Liver (tissue), 9 donors: ENCODE measurements around the gene SLIT3. TPM values are rescaled to one million over a fixed set of nuclear protein-coding genes. Genes with fewer than 3 reads are reported as not detected.
A peak's percentile ranks its signal among the peaks of the same experiment; 100 is the strongest.

Experiments
- DNase-seq: peaks from one replicate; pipeline ENCODE4 v3.0.0-alpha.2; 2017; ENCODE audit warnings: low spot score
- H3K27ac ChIP-seq, 2 donors: one replicate each; pipeline ENCODE4 v1.7.0; 2013; ENCODE audit warnings: inconsistent platforms in 2 of 2, low read length in 2 of 2, control low read depth in 1 of 2, low read depth in 1 of 2, mild to moderate bottlenecking in 1 of 2
- H3K27me3 ChIP-seq, 4 donors: one replicate each; pipeline versions ENCODE4 v1.6.1 to v1.7.0; 2013; ENCODE audit warnings: low read length in 3 of 4, inconsistent platforms in 1 of 4, mild to moderate bottlenecking in 1 of 4, moderate library complexity in 1 of 4; ENCODE audit not compliant: control insufficient read depth in 4 of 4, insufficient read depth in 4 of 4
- H3K36me3 ChIP-seq, 4 donors: one replicate each; pipeline versions ENCODE4 v1.6.1 to v1.7.0; 2013; ENCODE audit warnings: low read length in 3 of 4, mild to moderate bottlenecking in 3 of 4, low read depth in 1 of 4, moderate library complexity in 1 of 4; ENCODE audit not compliant: control insufficient read depth in 4 of 4, insufficient read depth in 3 of 4
- H3K4me1 ChIP-seq, 4 donors: one replicate each; pipeline versions ENCODE4 v1.6.1 to v1.7.0; 2013; ENCODE audit warnings: low read length in 3 of 4, mild to moderate bottlenecking in 3 of 4, moderate library complexity in 1 of 4; ENCODE audit not compliant: control insufficient read depth in 4 of 4, insufficient read depth in 4 of 4
- H3K4me3 ChIP-seq, 3 donors: one replicate each; pipeline versions ENCODE4 v1.6.1 to v1.7.0; 2013; ENCODE audit warnings: low read length in 3 of 3, control low read depth in 1 of 3, low read depth in 1 of 3, mild to moderate bottlenecking in 1 of 3
- H3K9ac ChIP-seq, 2 donors: one replicate each; pipeline ENCODE4 v1.7.0; 2013; ENCODE audit warnings: low read length in 2 of 2, mild to moderate bottlenecking in 2 of 2, moderate library complexity in 2 of 2, control low read depth in 1 of 2, low read depth in 1 of 2
- H3K9me3 ChIP-seq, 4 donors: one replicate each; pipeline versions ENCODE4 v1.6.1 to v1.7.0; 2013; ENCODE audit warnings: low read length in 3 of 4; ENCODE audit not compliant: control insufficient read depth in 4 of 4
- ATF3 ChIP-seq: IDR thresholded peaks from 2 replicates; pipeline ENCODE4 v1.6.1; 2016; ENCODE audit warnings: antibody characterized with exemption
- EGR1 ChIP-seq, 2 donors: IDR thresholded peaks; 2 replicates each; pipeline ENCODE4 v1.6.1; 2016 to 2018; ENCODE audit warnings: antibody characterized with exemption in 2 of 2, low read depth in 2 of 2
- FOXA1 ChIP-seq: IDR thresholded peaks from 2 replicates; pipeline ENCODE4 v1.6.1; 2016; ENCODE audit warnings: antibody characterized with exemption
- FOXA2 ChIP-seq: IDR thresholded peaks from 2 replicates; pipeline ENCODE4 v1.6.1; 2016; ENCODE audit warnings: antibody characterized with exemption
- GABPA ChIP-seq, 2 donors: IDR thresholded peaks in 1 of 2; conservative IDR thresholded peaks in 1 of 2; 2 replicates each; pipeline ENCODE4 v1.6.1; 2016; ENCODE audit warnings: antibody characterized with exemption in 2 of 2, mild to moderate bottlenecking in 1 of 2, moderate library complexity in 1 of 2
- HNF4A ChIP-seq, 2 donors: conservative IDR thresholded peaks; 2 replicates each; pipeline ENCODE4 v1.6.1; 2016; ENCODE audit warnings: antibody characterized with exemption in 2 of 2, mild to moderate bottlenecking in 2 of 2
- JUND ChIP-seq, 2 donors: IDR thresholded peaks; 2 replicates each; pipeline ENCODE4 v1.6.1; 2016; ENCODE audit warnings: antibody characterized with exemption in 2 of 2
- MAX ChIP-seq: IDR thresholded peaks from 2 replicates; pipeline ENCODE4 v1.6.1; 2016; ENCODE audit warnings: antibody characterized with exemption
- RAD21 ChIP-seq, 2 donors: IDR thresholded peaks; 2 replicates each; pipeline ENCODE4 v1.6.1; 2016; ENCODE audit warnings: antibody characterized with exemption in 2 of 2, mild to moderate bottlenecking in 2 of 2
- REST ChIP-seq: IDR thresholded peaks from 2 replicates; pipeline ENCODE4 v1.6.1; 2016; ENCODE audit warnings: antibody characterized with exemption, mild to moderate bottlenecking
- RXRA ChIP-seq, 2 donors: IDR thresholded peaks; 2 replicates each; pipeline ENCODE4 v1.6.1; 2017 to 2018; ENCODE audit warnings: antibody characterized with exemption in 2 of 2, mild to moderate bottlenecking in 1 of 2
- SP1 ChIP-seq: IDR thresholded peaks from 2 replicates; pipeline ENCODE4 v1.6.1; 2018; ENCODE audit warnings: antibody characterized with exemption, mild to moderate bottlenecking
- TAF1 ChIP-seq: conservative IDR thresholded peaks from 2 replicates; pipeline ENCODE4 v1.6.1; 2016; ENCODE audit warnings: antibody characterized with exemption, mild to moderate bottlenecking
- YY1 ChIP-seq: IDR thresholded peaks from 2 replicates; pipeline ENCODE4 v1.6.1; 2016; ENCODE audit warnings: antibody characterized with exemption, mild to moderate bottlenecking
- ZBTB33 ChIP-seq: IDR thresholded peaks from 2 replicates; pipeline ENCODE4 v1.6.1; 2016; ENCODE audit warnings: antibody characterized with exemption
- WGBS: extraction: QIAGEN DNeasy Blood & Tissue Kit; methylation state at CpG from one replicate; pipeline ENCODE4 v1.1.7; 2013; 5-methylcytosine and 5-hydroxymethylcytosine counted together
- polyA plus RNA-seq, 2 donors: library from polyadenylated mRNA; stranded (reverse) in 1 of 2; unstranded in 1 of 2; fragments of 200-250 nt in 1 of 2; fragments of >200 nt in 1 of 2; fragmentation: Nextera tagmentation in 1 of 2; extraction: Ambion mirVana in 1 of 2; gene quantifications; one replicate each; pipeline versions ENCODE4 v1.2.1 to v1.2.3, GENCODE V29; 2013 to 2015
- total RNA-seq, 2 donors: library from RNA; depleted of rRNA; stranded (reverse); fragments of >200 nt; gene quantifications; one replicate each; pipeline ENCODE4 v1.2.3, GENCODE V29; 2014
- donor health status: healthy.
- donor health status: healthy.
- donor health status: healthy.
- donor health status: healthy.
- donor health status: healthy.

SLIT3 gene
- total and polyA plus RNA-seq, 4 donors: 0.61 to 1.3 (median 0.91) TPM

- no peaks in the 10 kb centered on the region for H3K36me3 ChIP-seq
- H3K27ac ChIP-seq: no peak overlapping the region
- 39% methylated on average over 4 of the region's 4 CpGs for WGBS
- DNase-seq: no peak
- TF ChIP-seq GABPA (IDR thresholded peaks at IDR 0.05 in 1 of 2, conservative IDR thresholded peaks at IDR 0.05 in 1 of 2) (no peak), ZBTB33 (no peak), REST (no peak), TAF1 (no peak), HNF4A (conservative IDR thresholded peaks at IDR 0.05) (no peak), SP1 (no peak), MAX (no peak), ATF3 (no peak), EGR1 (IDR thresholded peaks at IDR 0.05; ENCODE audit: low read depth in 2 of 2) (no peak), RAD21 (IDR thresholded peaks at IDR 0.05) (no peak), YY1 (no peak), FOXA2 (no peak)
- no peak overlapping the region for H3K4me3 ChIP-seq
- H3K9me3 ChIP-seq: no peaks in the 10 kb centered on the region
- H3K4me1 ChIP-seq: no peaks in the 10 kb centered on the region
- peaks cover 0 to 11% (median 4%) of the 10 kb centered on the region in 4 donors for H3K27me3 ChIP-seq
- H3K9ac ChIP-seq: no peak overlapping the region
Measured at GRCh38 chr5:168852329-168852728, 448.6 kb downstream of the SLIT3 start.

- 30% methylated on average over 7 of the region's 7 CpGs for WGBS
- no peaks in the 10 kb centered on the region for H3K36me3 ChIP-seq
- TF ChIP-seq ATF3 (no peak), TAF1 (no peak), GABPA (IDR thresholded peaks at IDR 0.05 in 1 of 2, conservative IDR thresholded peaks at IDR 0.05 in 1 of 2) (no peak), JUND (IDR thresholded peaks at IDR 0.05) (no peak), FOXA1 (no peak), MAX (no peak), RXRA (IDR thresholded peaks at IDR 0.05) (no peak)
- H3K4me3 ChIP-seq: no peak overlapping the region
- H3K4me1 ChIP-seq: no peaks in the 10 kb centered on the region
- H3K9ac ChIP-seq: no peak overlapping the region
- no peaks in the 10 kb centered on the region for H3K9me3 ChIP-seq
- H3K27me3 ChIP-seq: peaks cover 0 to 11% (median 4%) of the 10 kb centered on the region in 4 donors
- H3K27ac ChIP-seq: no peak overlapping the region
- DNase-seq: peak; percentile 55
Measured at GRCh38 chr5:168851902-168852321, 449.0 kb downstream of the SLIT3 start.
